Medulla oblongata (tissue), 1 donor: ENCODE measurements around the gene RDH16.

ENCODE experiments used
- DNase-seq: peaks from one replicate; pipeline ENCODE4 v3.0.0-alpha.2; 2015; ENCODE audit errors: extremely low spot score

Gene RDH16

GRCh38 chr12:56957229-56958052 is at the start of gene RDH16:
RDH16 (minus strand) TSS chr12:56957608; CDS start chr12:56957462, 146 bp downstream.
- DNase-seq, result no peak

GRCh38 chr12:57006809-57007475 is 49.5 kb upstream of the RDH16 start:
- no peak for DNase-seq

GRCh38 chr12:57005980-57006808 is 48.8 kb upstream of the RDH16 start, which contains the start of gene ZBTB39:
ZBTB39 (minus strand) TSS chr12:57006546; CDS start chr12:57004917, 1,629 bp downstream.
- peak; percentile 53 for DNase-seq

- no peak for DNase-seq
Measured at GRCh38 chr12:57004651-57005050, 47.2 kb upstream of the RDH16 start.

- no peak for DNase-seq
Measured at GRCh38 chr12:57003395-57003794, 46.0 kb upstream of the RDH16 start.

GRCh38 chr12:57001448-57001906 is 44.1 kb upstream of the RDH16 start:
- DNase-seq, result peak; percentile 49

GRCh38 chr12:57000393-57000792 is 43.0 kb upstream of the RDH16 start:
- no peak for DNase-seq

GRCh38 chr12:56999456-56999855 is 42.0 kb upstream of the RDH16 start:
- DNase-seq, result no peak

- DNase-seq, result no peak
Measured at GRCh38 chr12:56998981-56999380, 41.6 kb upstream of the RDH16 start.

GRCh38 chr12:56998316-56998715 is 40.9 kb upstream of the RDH16 start:
- DNase-seq, result no peak

- no peak for DNase-seq
Measured at GRCh38 chr12:56996793-56997545, 39.6 kb upstream of the RDH16 start.

GRCh38 chr12:56995930-56996496 is 38.6 kb upstream of the RDH16 start:
- no peak for DNase-seq

GRCh38 chr12:56995201-56995929 is 38.0 kb upstream of the RDH16 start:
- no peak for DNase-seq

- no peak for DNase-seq
Measured at GRCh38 chr12:56994231-56994746, 36.9 kb upstream of the RDH16 start.

- no peak for DNase-seq
Measured at GRCh38 chr12:56993346-56993745, 35.9 kb upstream of the RDH16 start.

GRCh38 chr12:56991319-56992246 is 34.2 kb upstream of the RDH16 start:
- peak; percentile 76 for DNase-seq

- DNase-seq, result no peak
Measured at GRCh38 chr12:56990648-56991318, 33.4 kb upstream of the RDH16 start.

GRCh38 chr12:56989861-56990610 is 32.6 kb upstream of the RDH16 start:
- no peak for DNase-seq
